Activated T-helper 2 cell treated with anti-CD3 and anti-CD28 coated beads, Interferon-gamma antibody, Interleukin-2, Interleukin-4, amounts not matched to agents 10 μg/mL and 5 μg/mL and 100 μg/mL, durations not matched to agents 14 hours and 24 hours and 36 hours (primary cell): ENCODE results near the gene ZNF410. TPM values are rescaled to one million over a fixed set of nuclear protein-coding genes. Genes with fewer than 3 reads are reported as not detected.

ENCODE experiments used
- DNase-seq: peaks from one replicate; pipeline ENCODE4 v3.0.0; 2021; ENCODE audit warnings: low spot score
- H3K27ac Mint-ChIP-seq: one replicate; pipeline ENCODE4 v1.8.0; 2021; ENCODE audit warnings: mixed read lengths
- H3K27me3 Mint-ChIP-seq: one replicate; pipeline ENCODE4 v1.8.0; 2021; ENCODE audit warnings: low read depth, mixed read lengths
- H3K36me3 Mint-ChIP-seq: one replicate; pipeline ENCODE4 v1.8.0; 2021; ENCODE audit warnings: low read depth, mixed read lengths
- H3K4me1 Mint-ChIP-seq: one replicate; pipeline ENCODE4 v1.8.0; 2021; ENCODE audit warnings: low read depth, mixed read lengths
- H3K4me3 Mint-ChIP-seq: one replicate; pipeline ENCODE4 v1.8.0; 2021; ENCODE audit warnings: low read depth, mild to moderate bottlenecking, moderate library complexity, mixed read lengths
- H3K9me3 Mint-ChIP-seq: one replicate; pipeline ENCODE4 v1.8.0; 2021; ENCODE audit warnings: mixed read lengths
- intact Hi-C: fragments of 100-400 bp; cut with micrococcal nuclease; formaldehyde crosslinking; loops from one replicate; pipeline ENCODE4 v1.15.1; 2023
- total RNA-seq: library from RNA; stranded (reverse); gene quantifications from 2 replicates; pipeline ENCODE4 v1.2.3, GENCODE V29; 2022

The ZNF410 gene
- total RNA-seq, 1 donor from 2014 or later, result 82.9 TPM

- intact Hi-C loops, result no loop called here
- H3K27me3 Mint-ChIP-seq, result no peaks in the 10 kb centered on the region
- H3K4me1 Mint-ChIP-seq, result no peaks in the 10 kb centered on the region
- H3K4me3 Mint-ChIP-seq, result no peak overlapping the region
- no peaks in the 10 kb centered on the region for H3K9me3 Mint-ChIP-seq
- no peak for DNase-seq
- no peaks in the 10 kb centered on the region for H3K36me3 Mint-ChIP-seq
- H3K27ac Mint-ChIP-seq, result no peak overlapping the region
These were observed 55.5 kb downstream of the ZNF410 start for GRCh38 chr14:73942180-73942579.

- H3K4me1 Mint-ChIP-seq, result no peaks in the 10 kb centered on the region
- intact Hi-C loops, result no loop called here
- H3K36me3 Mint-ChIP-seq, result no peaks in the 10 kb centered on the region
- H3K9me3 Mint-ChIP-seq, result no peaks in the 10 kb centered on the region
- H3K4me3 Mint-ChIP-seq, result no peak overlapping the region
- H3K27ac Mint-ChIP-seq, result no peak overlapping the region
- DNase-seq, result no peak
- H3K27me3 Mint-ChIP-seq, result no peaks in the 10 kb centered on the region
These were observed 56.4 kb downstream of the ZNF410 start for GRCh38 chr14:73943083-73943482.

- no peak overlapping the region for H3K27ac Mint-ChIP-seq
- no peak overlapping the region for H3K4me3 Mint-ChIP-seq
- no peaks in the 10 kb centered on the region for H3K36me3 Mint-ChIP-seq
- no peaks in the 10 kb centered on the region for H3K27me3 Mint-ChIP-seq
- no peak for DNase-seq
- H3K9me3 Mint-ChIP-seq, result no peaks in the 10 kb centered on the region
- H3K4me1 Mint-ChIP-seq, result no peaks in the 10 kb centered on the region
- intact Hi-C loops, result no loop called here
These were observed 57.9 kb downstream of the ZNF410 start for GRCh38 chr14:73944432-73945158.

GRCh38 chr14:73945159-73945670 lies 58.6 kb downstream of the ZNF410 start:
- Mint-ChIP-seq H3K4me1 (no peaks in the 10 kb centered on the region), H3K9me3 (no peaks in the 10 kb centered on the region), H3K27me3 (no peaks in the 10 kb centered on the region), H3K27ac (no peak overlapping the region), H3K36me3 (no peaks in the 10 kb centered on the region), H3K4me3 (no peak overlapping the region)
- intact Hi-C loops, result no loop called here
- DNase-seq, result no peak

- Mint-ChIP-seq H3K27ac (peak within 1 kb of the TSS; percentile 79), H3K4me1 (peaks cover 8% of the 10 kb centered on the region), H3K4me3 (peak within 1 kb of the TSS; percentile 95), H3K36me3 (peaks cover 4% of the 10 kb centered on the region), H3K27me3 (no peaks in the 10 kb centered on the region), H3K9me3 (no peaks in the 10 kb centered on the region)
- intact Hi-C loops, result loop anchor here (1.0 to 5.0 kb wide), 3 partner anchors 63 to 134 kb away; partner anchors contain the start of genes ALDH6A1, BBOF1, ENTPD5 and LIN52
- peak; percentile 92 for DNase-seq
These were observed 63.4 kb downstream of the ZNF410 start, which contains the start of the genes COQ6 and FAM161B for GRCh38 chr14:73949752-73950734. TSS of gene COQ6 (plus strand) at chr14:73950302. CDS start at chr14:73950333, 31 bp downstream. TSS of gene FAM161B (minus strand) at chr14:73950094. CDS start at chr14:73950026, 68 bp downstream.

- intact Hi-C loops, result loop anchor here (5.0 kb wide), 1 partner anchor 66 kb away; the partner anchor contains the start of gene ZNF410
- H3K27ac Mint-ChIP-seq, result peak overlapping the region; percentile 1
These were observed 67.1 kb downstream of the ZNF410 start for GRCh38 chr14:73953731-73954130.

GRCh38 chr14:73955674-73956073 lies 69.0 kb downstream of the ZNF410 start:
- intact Hi-C loops, result no loop called here
- peaks cover 27% of the 10 kb centered on the region for H3K36me3 Mint-ChIP-seq

More at GRCh38 chr14:73953731-73954130, 67.1 kb downstream of the ZNF410 start:
- Mint-ChIP-seq H3K27me3 (no peaks in the 10 kb centered on the region), H3K4me3 (no peak overlapping the region), H3K36me3 (peaks cover 19% of the 10 kb centered on the region), H3K4me1 (peaks cover 8% of the 10 kb centered on the region), H3K9me3 (no peaks in the 10 kb centered on the region)
- no peak for DNase-seq

GRCh38 chr14:73958591-73958990 lies 71.9 kb downstream of the ZNF410 start:
- H3K36me3 Mint-ChIP-seq, result peaks cover 47% of the 10 kb centered on the region
- H3K4me1 Mint-ChIP-seq, result no peaks in the 10 kb centered on the region
- H3K9me3 Mint-ChIP-seq, result no peaks in the 10 kb centered on the region
- DNase-seq, result no peak
- no peaks in the 10 kb centered on the region for H3K27me3 Mint-ChIP-seq
- intact Hi-C loops, result no loop called here
- no peak overlapping the region for H3K27ac Mint-ChIP-seq
- no peak overlapping the region for H3K4me3 Mint-ChIP-seq

More at GRCh38 chr14:73955674-73956073, 69.0 kb downstream of the ZNF410 start:
- Mint-ChIP-seq H3K27me3 (no peaks in the 10 kb centered on the region), H3K27ac (no peak overlapping the region), H3K4me1 (peaks cover 7% of the 10 kb centered on the region), H3K4me3 (no peak overlapping the region), H3K9me3 (no peaks in the 10 kb centered on the region)
- DNase-seq, result no peak

GRCh38 chr14:73961192-73961591 lies 74.5 kb downstream of the ZNF410 start:
- no peak for DNase-seq
- Mint-ChIP-seq H3K9me3 (no peaks in the 10 kb centered on the region), H3K27ac (no peak overlapping the region), H3K27me3 (no peaks in the 10 kb centered on the region), H3K4me3 (no peak overlapping the region), H3K4me1 (no peaks in the 10 kb centered on the region), H3K36me3 (peaks cover 37% of the 10 kb centered on the region)
- intact Hi-C loops, result no loop called here

GRCh38 chr14:73965216-73965615 lies 78.6 kb downstream of the ZNF410 start:
- Mint-ChIP-seq H3K4me3 (no peak overlapping the region), H3K27me3 (no peaks in the 10 kb centered on the region), H3K36me3 (peaks cover 37% of the 10 kb centered on the region), H3K4me1 (no peaks in the 10 kb centered on the region), H3K9me3 (no peaks in the 10 kb centered on the region), H3K27ac (no peak overlapping the region)
- intact Hi-C loops, result no loop called here
- DNase-seq, result no peak

- H3K36me3 Mint-ChIP-seq, result peaks cover 16% of the 10 kb centered on the region
- H3K9me3 Mint-ChIP-seq, result no peaks in the 10 kb centered on the region
- no peak overlapping the region for H3K27ac Mint-ChIP-seq
- no peaks in the 10 kb centered on the region for H3K4me1 Mint-ChIP-seq
- intact Hi-C loops, result no loop called here
- no peaks in the 10 kb centered on the region for H3K27me3 Mint-ChIP-seq
- no peak for DNase-seq
- H3K4me3 Mint-ChIP-seq, result no peak overlapping the region
These were observed 82.2 kb downstream of the ZNF410 start for GRCh38 chr14:73968885-73969284.

GRCh38 chr14:73973497-73973896 lies 86.8 kb downstream of the ZNF410 start:
- Mint-ChIP-seq H3K4me1 (no peaks in the 10 kb centered on the region), H3K36me3 (peaks cover 15% of the 10 kb centered on the region), H3K27ac (no peak overlapping the region), H3K27me3 (no peaks in the 10 kb centered on the region), H3K9me3 (no peaks in the 10 kb centered on the region), H3K4me3 (no peak overlapping the region)
- DNase-seq, result no peak
- intact Hi-C loops, result no loop called here
